Measurements from ENCODE around the gene AQP2. TPM values are rescaled to one million over a fixed set of nuclear protein-coding genes. Genes with fewer than 3 reads are reported as not detected.

The AQP2 gene
- total RNA-seq, 1 donor from 2014 or later = not detected

DNA sequence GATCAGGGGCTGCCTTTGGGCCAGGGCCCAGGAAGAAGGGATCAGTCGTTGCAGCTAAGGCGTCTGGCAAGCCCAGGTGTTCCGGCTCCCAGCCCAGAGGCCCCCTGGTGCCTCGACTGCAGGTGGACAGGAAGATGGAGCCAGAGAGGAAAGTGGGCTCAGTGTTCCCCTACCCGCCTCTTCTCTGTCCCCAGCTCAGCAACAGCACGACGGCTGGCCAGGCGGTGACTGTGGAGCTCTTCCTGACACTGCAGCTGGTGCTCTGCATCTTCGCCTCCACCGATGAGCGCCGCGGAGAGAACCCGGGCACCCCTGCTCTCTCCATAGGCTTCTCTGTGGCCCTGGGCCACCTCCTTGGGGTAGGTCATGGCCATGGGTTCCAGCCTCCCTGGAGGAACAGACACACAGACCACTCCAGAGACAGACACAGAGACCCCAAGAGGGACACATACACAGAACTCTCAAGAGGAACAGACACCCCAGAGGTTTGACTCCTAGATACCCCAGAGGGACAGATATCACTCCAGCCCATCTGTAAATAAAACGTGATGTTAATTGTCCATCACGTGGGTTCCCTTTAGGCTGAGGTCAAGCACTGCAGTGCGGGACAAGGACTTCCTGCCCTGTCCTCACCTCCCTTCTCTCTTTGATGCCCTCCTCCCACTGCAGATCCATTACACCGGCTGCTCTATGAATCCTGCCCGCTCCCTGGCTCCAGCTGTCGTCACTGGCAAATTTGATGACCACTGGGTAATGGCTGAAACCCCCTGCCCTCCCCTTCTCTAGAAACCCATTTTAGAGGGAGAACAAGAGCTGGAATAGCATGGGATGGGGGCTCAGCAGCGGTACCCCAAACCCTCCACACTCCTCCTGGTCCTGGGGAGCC is 3.7 kb downstream of the AQP2 start:
- H3K36me3 Mint-ChIP-seq = no peaks in the 10 kb centered on the region
- peaks cover 19% of the 10 kb centered on the region for H3K27me3 Mint-ChIP-seq (ENCODE audit: insufficient read depth, low read depth)

DNA sequence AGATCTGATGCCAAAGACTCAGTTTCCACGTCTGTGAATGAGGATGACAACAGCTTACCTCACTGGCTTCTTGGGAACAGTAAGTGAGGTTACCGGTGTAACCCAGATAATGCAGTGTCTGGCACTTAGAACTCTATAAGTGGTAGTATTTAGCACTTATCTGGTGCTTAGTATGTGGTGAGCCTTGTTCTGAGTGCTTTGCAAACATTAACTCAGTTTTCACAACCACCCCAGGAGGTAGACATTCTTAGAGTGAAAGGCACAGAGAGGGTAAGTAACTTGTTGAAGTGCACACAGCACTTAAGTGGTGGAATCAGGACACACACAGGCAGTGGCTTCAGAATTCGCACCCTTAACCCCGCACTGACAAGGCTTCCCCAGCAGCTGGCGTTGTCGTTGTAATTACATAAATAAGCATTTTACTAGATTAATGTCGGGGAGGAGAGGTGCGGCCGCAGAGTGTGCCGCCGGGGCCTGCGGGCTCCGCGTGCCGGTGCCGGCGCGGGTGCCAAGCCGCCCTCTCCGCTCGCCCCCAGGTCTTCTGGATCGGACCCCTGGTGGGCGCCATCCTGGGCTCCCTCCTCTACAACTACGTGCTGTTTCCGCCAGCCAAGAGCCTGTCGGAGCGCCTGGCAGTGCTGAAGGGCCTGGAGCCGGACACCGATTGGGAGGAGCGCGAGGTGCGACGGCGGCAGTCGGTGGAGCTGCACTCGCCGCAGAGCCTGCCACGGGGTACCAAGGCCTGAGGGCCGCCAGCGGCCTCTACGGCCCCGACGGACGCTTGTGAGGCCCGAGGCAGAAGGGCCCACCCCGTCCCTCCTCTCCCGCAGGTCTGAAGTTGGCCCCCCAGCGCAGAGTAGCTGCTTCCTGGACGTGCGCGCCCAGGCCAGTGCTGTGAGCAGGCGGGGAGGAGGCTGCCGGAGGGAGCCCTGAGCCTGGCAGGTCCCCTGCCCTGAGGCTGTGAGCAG is 4.6 kb downstream of the AQP2 start:
- no peaks in the 10 kb centered on the region for H3K36me3 Mint-ChIP-seq
- H3K9ac ChIP-seq = no peak overlapping the region
- no peak for TF ChIP-seq EZH2 (IDR thresholded peaks at IDR 0.05)
- no peak for TF ChIP-seq CTCF (IDR thresholded peaks at IDR 0.05)
- TF ChIP-seq EZH2phosphoT487 (IDR thresholded peaks at IDR 0.05) = no peak
- H3K4me1 Mint-ChIP-seq = peaks cover 18% of the 10 kb centered on the region
- no peaks in the 10 kb centered on the region for H3K79me2 ChIP-seq (ENCODE audit: low read depth)
- peaks cover 26% of the 10 kb centered on the region for H3K27me3 Mint-ChIP-seq (ENCODE audit: insufficient read depth, low read depth)
- no peak overlapping the region for H2AFZ ChIP-seq (replicated peaks)
- peaks cover 19% of the 10 kb centered on the region for H3K4me1 ChIP-seq
- no peak overlapping the region for H3K4me3 ChIP-seq
- no peaks in the 10 kb centered on the region for H3K36me3 ChIP-seq
- no peaks in the 10 kb centered on the region for H3K9me3 ChIP-seq (ENCODE audit: low read depth)
- H3K27me3 ChIP-seq = peaks cover 55% of the 10 kb centered on the region
- no peak overlapping the region for H3K4me2 ChIP-seq
- peaks cover 13% of the 10 kb centered on the region for H3F3A ChIP-seq (ENCODE audit: low read depth)
- H4K20me1 ChIP-seq (ENCODE audit: low read depth) = peaks cover 4% of the 10 kb centered on the region
- no peak overlapping the region for H3K4me3 Mint-ChIP-seq
- no peak overlapping the region for H3K27ac Mint-ChIP-seq
- H3K27ac ChIP-seq = no peak overlapping the region
- no peaks in the 10 kb centered on the region for H3K9me3 Mint-ChIP-seq
- no peak for DNase-seq (ENCODE audit: low spot score)

More for the DNA sequence above, 3.7 kb downstream of the AQP2 start:
- H3K9me3 ChIP-seq (ENCODE audit: low read depth) = no peaks in the 10 kb centered on the region
- H3K4me3 ChIP-seq = no peak overlapping the region
- no peak overlapping the region for H2AFZ ChIP-seq (replicated peaks)
- peaks cover 46% of the 10 kb centered on the region for H3K27me3 ChIP-seq
- H3K4me1 ChIP-seq = peaks cover 9% of the 10 kb centered on the region
- peaks cover 3% of the 10 kb centered on the region for H3F3A ChIP-seq (ENCODE audit: low read depth)
- Mint-ChIP-seq H3K27ac (no peak overlapping the region), H3K4me1 (peaks cover 14% of the 10 kb centered on the region), H3K4me3 (peak overlapping the region; percentile 53), H3K9me3 (no peaks in the 10 kb centered on the region)
- DNase-seq (ENCODE audit: low spot score) = no peak
- no peak overlapping the region for H3K9ac ChIP-seq
- no peaks in the 10 kb centered on the region for H3K36me3 ChIP-seq
- H4K20me1 ChIP-seq (ENCODE audit: low read depth) = no peaks in the 10 kb centered on the region
- no peak overlapping the region for H3K4me2 ChIP-seq
- no peak overlapping the region for H3K27ac ChIP-seq
- TF ChIP-seq CTCF (IDR thresholded peaks at IDR 0.05) = no peak
- no peak for TF ChIP-seq EZH2phosphoT487 (IDR thresholded peaks at IDR 0.05)
- no peak for TF ChIP-seq EZH2 (IDR thresholded peaks at IDR 0.05)
- no peaks in the 10 kb centered on the region for H3K79me2 ChIP-seq (ENCODE audit: low read depth)

- Histone ChIP-seq H3K27me3 (peaks cover 64% of the 10 kb centered on the region), H3K36me3 (no peaks in the 10 kb centered on the region), H3K79me2 (ENCODE audit: low read depth) (no peaks in the 10 kb centered on the region), H3K9ac (no peak overlapping the region), H3K27ac (no peak overlapping the region), H3K4me3 (no peak overlapping the region), H4K20me1 (ENCODE audit: low read depth) (peaks cover 9% of the 10 kb centered on the region), H2AFZ (replicated peaks) (no peak overlapping the region), H3K9me3 (ENCODE audit: low read depth) (no peaks in the 10 kb centered on the region), H3K4me2 (no peak overlapping the region), H3K4me1 (peaks cover 28% of the 10 kb centered on the region), H3F3A (ENCODE audit: low read depth) (peaks cover 15% of the 10 kb centered on the region)
- Mint-ChIP-seq H3K27me3 (ENCODE audit: insufficient read depth, low read depth) (peaks cover 30% of the 10 kb centered on the region), H3K27ac (no peak overlapping the region), H3K4me1 (peaks cover 23% of the 10 kb centered on the region), H3K4me3 (no peak overlapping the region), H3K9me3 (no peaks in the 10 kb centered on the region), H3K36me3 (no peaks in the 10 kb centered on the region)
- TF ChIP-seq CTCF (IDR thresholded peaks at IDR 0.05) = no peak
- no peak for TF ChIP-seq EZH2phosphoT487 (IDR thresholded peaks at IDR 0.05)
- no peak for TF ChIP-seq EZH2 (IDR thresholded peaks at IDR 0.05)
- DNase-seq (ENCODE audit: low spot score) = no peak
These were observed 5.5 kb downstream of the AQP2 start for GRCh38 chr12:49955899-49956662.
